Esophagus squamous epithelium (tissue), 5 donors: ENCODE measurements around the gene RNF123. TPM values are rescaled to one million over a fixed set of nuclear protein-coding genes. Genes with fewer than 3 reads are reported as not detected.
"Not testable (repeated sequence)": the region's sequence is repeated elsewhere in the genome, so short reads cannot be mapped to it uniquely, and the experiment has no call there.

Source experiments
- DNase-seq: peaks from one replicate; lab custom pipeline; 2025; lab: John Stamatoyannopoulos, UW
- H3K27ac ChIP-seq, 4 donors: fragments of 200-600 bp; sonication (generic); one replicate each; pipeline ENCODE4 v1.5.1; 2016 to 2019; ENCODE audit warnings: mild to moderate bottlenecking in 1 of 4
- H3K27me3 ChIP-seq, 4 donors: fragments of 200-600 bp; sonication (generic); 1 replicate in 3 of 4; 2 replicates in 1 of 4; pipeline versions ENCODE4 v1.5.1 to v1.6.0; 2017 to 2021; ENCODE audit warnings: antibody characterized with exemption in 1 of 4
- H3K36me3 ChIP-seq, 3 donors: fragments of 200-600 bp; sonication (generic); one replicate each; pipeline ENCODE4 v1.5.1; 2016 to 2019
- H3K4me1 ChIP-seq, 3 donors: fragments of 200-600 bp; sonication (generic); one replicate each; pipeline ENCODE4 v1.5.1; 2017 to 2019
- H3K4me3 ChIP-seq, 4 donors: fragments of 200-600 bp; sonication (generic); 1 replicate in 3 of 4; 2 replicates in 1 of 4; pipeline ENCODE4 v1.5.1; 2016 to 2019; ENCODE audit warnings: mild to moderate bottlenecking in 2 of 4, moderate library complexity in 1 of 4
- H3K9me3 ChIP-seq, 3 donors: fragments of 200-600 bp; sonication (generic); one replicate each; pipeline ENCODE4 v1.5.1; 2016 to 2019
- POLR2A ChIP-seq, 4 donors: fragments of 450-650 bp; IDR thresholded peaks; one replicate each; pipeline ENCODE4 v1.6.1; 2017; ENCODE audit warnings: antibody characterized with exemption in 4 of 4, mild to moderate bottlenecking in 4 of 4, moderate library complexity in 3 of 4
- WGBS, 2 donors: methylation state at CpG; one replicate each; pipeline ENCODE4 v1.1.5; 2018; 5-methylcytosine and 5-hydroxymethylcytosine counted together
- intact Hi-C: fragments of 100-400 bp; cut with DNase I; formaldehyde crosslinking; loops from one replicate; pipeline ENCODE4 v1.15.0; 2022
- total RNA-seq, 4 donors: library from RNA; depleted of rRNA; stranded (reverse); fragments of >200 nt; gene quantifications; one replicate each; pipeline ENCODE4 v1.1.0, GENCODE V29; 2016
- TF ChIP-seq, protein P1 (sequence below), 6 experiments: fragments of 450-650 bp in 4 of 6; fragments of 200-600 bp in 2 of 6; sonication (generic) in 2 of 6; IDR thresholded peaks; one replicate each; pipeline ENCODE4 v1.5.1; 2016 to 2019; ENCODE audit warnings: antibody characterized with exemption in 6 of 6, mild to moderate bottlenecking in 4 of 6, moderate library complexity in 4 of 6
- donor health status: DM: yes; HTN: yes; CAD: no.

RNF123 gene
- total RNA-seq, 4 donors from 2014 or later = 14.7 to 21.8 (median 15.8) TPM

- TF ChIP-seq, protein P1, sequence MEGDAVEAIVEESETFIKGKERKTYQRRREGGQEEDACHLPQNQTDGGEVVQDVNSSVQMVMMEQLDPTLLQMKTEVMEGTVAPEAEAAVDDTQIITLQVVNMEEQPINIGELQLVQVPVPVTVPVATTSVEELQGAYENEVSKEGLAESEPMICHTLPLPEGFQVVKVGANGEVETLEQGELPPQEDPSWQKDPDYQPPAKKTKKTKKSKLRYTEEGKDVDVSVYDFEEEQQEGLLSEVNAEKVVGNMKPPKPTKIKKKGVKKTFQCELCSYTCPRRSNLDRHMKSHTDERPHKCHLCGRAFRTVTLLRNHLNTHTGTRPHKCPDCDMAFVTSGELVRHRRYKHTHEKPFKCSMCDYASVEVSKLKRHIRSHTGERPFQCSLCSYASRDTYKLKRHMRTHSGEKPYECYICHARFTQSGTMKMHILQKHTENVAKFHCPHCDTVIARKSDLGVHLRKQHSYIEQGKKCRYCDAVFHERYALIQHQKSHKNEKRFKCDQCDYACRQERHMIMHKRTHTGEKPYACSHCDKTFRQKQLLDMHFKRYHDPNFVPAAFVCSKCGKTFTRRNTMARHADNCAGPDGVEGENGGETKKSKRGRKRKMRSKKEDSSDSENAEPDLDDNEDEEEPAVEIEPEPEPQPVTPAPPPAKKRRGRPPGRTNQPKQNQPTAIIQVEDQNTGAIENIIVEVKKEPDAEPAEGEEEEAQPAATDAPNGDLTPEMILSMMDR (IDR thresholded peaks at IDR 0.05) = no peak
- TF ChIP-seq POLR2A (IDR thresholded peaks at IDR 0.05) = no peak
- Histone ChIP-seq H3K4me3 (no peak overlapping the region), H3K36me3 (peaks cover 22 to 55% (median 40%) of the 10 kb centered on the region in 3 donors), H3K27me3 (no peaks in the 10 kb centered on the region), H3K4me1 (peaks cover 14 to 29% (median 19%) of the 10 kb centered on the region in 3 donors), H3K9me3 (no peaks in the 10 kb centered on the region), H3K27ac (no peak overlapping the region)
- intact Hi-C loops = no loop called here
- 90 to 97% methylated on average over 6 to 8 of the region's 11 CpGs for WGBS, 2 donors
- DNase-seq = no peak
These were observed 13.4 kb upstream of the RNF123 start for GRCh38 chr3:49675912-49676311.

DNA sequence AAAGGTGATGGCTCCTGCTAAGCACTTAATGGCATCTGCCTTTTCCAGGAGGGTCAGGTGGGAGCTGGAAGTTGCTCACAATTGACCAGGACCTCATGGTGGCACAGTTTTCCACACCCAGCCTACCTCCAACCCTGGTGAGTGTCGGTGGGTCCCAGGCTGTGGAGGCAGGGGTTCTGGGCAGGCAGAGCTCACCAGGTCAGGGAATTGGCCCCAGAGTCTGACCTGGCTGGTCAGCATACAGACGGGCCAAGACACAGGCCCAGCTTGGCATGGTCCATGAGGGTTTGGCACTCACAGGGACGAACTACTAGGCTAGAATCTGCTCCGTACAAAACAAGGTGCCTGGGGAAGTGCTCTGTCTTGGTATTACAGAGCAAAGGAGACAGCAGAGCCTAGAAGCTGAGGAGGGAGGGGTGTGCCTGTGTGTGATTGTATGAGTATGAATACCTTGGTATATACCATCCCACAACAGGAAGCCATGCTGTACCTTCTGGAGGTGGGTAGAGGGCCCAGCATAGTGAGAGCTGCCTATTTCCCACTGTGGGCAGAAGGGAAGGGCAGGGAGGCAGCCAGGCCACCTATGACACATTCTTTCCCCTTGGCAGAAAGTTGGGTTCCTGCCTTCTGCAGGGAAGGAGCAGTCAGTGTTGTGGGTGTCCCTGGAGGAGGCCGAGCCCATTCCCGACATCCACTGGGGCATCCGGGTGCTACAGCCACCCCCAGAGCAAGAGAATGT lies 8.7 kb upstream of the RNF123 start:
- 86 to 93% methylated on average over 2 to 5 of the region's 7 CpGs for WGBS, 2 donors
- Histone ChIP-seq H3K27me3 (no peaks in the 10 kb centered on the region), H3K27ac (no peak overlapping the region), H3K36me3 (peaks cover 40 to 93% (median 66%) of the 10 kb centered on the region in 3 donors), H3K4me3 (no peak overlapping the region), H3K9me3 (no peaks in the 10 kb centered on the region), H3K4me1 (peaks cover 0 to 7% (median under 1%) of the 10 kb centered on the region in 3 donors)
- TF ChIP-seq, protein P1 (IDR thresholded peaks at IDR 0.05) = no peak
- TF ChIP-seq POLR2A (IDR thresholded peaks at IDR 0.05) = no peak
- intact Hi-C loops = no loop called here
- DNase-seq = no peak

DNA sequence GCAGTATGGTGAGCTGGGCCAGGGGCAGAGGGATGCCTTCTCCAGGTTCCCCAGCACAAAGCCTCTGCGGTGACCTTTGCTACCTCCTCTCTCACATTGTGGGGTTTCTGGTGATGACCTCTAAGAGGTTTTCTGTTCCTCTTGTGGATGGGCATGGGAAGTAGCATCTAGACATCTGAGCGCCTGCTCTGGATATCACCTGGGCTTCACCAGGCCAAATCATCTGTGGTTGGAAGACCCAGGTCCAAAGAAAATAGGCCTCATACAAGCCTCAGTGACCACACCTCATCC lies 8.2 kb upstream of the RNF123 start:
- Histone ChIP-seq H3K9me3 (no peaks in the 10 kb centered on the region), H3K27ac (no peak overlapping the region), H3K4me1 (peaks cover 0 to 7% (median 0%) of the 10 kb centered on the region in 3 donors), H3K36me3 (peaks cover 40 to 88% (median 62%) of the 10 kb centered on the region in 3 donors), H3K4me3 (no peak overlapping the region), H3K27me3 (peaks cover 0 to under 1% (median 0%) of the 10 kb centered on the region in 4 donors)
- no peak for TF ChIP-seq POLR2A (IDR thresholded peaks at IDR 0.05)
- TF ChIP-seq, protein P1 (IDR thresholded peaks at IDR 0.05) = no peak
- no peak for DNase-seq
- intact Hi-C loops = no loop called here
- WGBS, 2 donors = 100% methylated on average over 1 of the region's 2 CpGs; no CpG with 5 or more reads in 1 of the 2 donors

GRCh38 chr3:49681543-49681942 lies 7.8 kb upstream of the RNF123 start:
- no peak for TF ChIP-seq POLR2A (IDR thresholded peaks at IDR 0.05)
- TF ChIP-seq, protein P1 (IDR thresholded peaks at IDR 0.05) = no peak
- 81 to 83% methylated on average over 3 of the region's 4 CpGs for WGBS, 2 donors

DNA sequence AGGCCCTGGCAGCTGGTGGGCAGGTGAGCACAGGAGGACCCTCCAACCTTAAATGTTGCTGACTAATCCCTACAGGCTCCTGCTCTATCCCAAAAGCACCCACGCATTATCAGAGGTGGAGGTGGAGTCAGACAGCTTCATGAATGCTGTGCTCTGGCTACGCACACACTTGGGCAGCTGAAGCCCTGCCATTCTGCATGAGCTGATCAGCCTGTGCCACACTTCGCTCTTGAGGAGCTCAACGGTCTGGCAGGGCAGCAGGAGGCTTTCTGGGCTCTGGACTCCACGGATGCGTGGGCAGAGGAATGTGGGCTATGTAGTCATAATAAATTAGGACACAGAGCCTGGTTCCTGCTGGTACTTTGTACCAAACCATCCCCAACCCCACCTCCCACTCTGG lies 6.2 kb upstream of the RNF123 start:
- H3K4me1 ChIP-seq = peaks cover 3 to 19% (median 5%) of the 10 kb centered on the region in 3 donors
- H3K9me3 ChIP-seq = no peaks in the 10 kb centered on the region
- TF ChIP-seq POLR2A (IDR thresholded peaks at IDR 0.05) = no peak
- intact Hi-C loops = no loop called here
- peaks cover 0 to 17% (median 0%) of the 10 kb centered on the region in 4 donors for H3K27me3 ChIP-seq
- no peak for DNase-seq
- peaks cover 40 to 68% (median 48%) of the 10 kb centered on the region in 3 donors for H3K36me3 ChIP-seq
- no peak overlapping the region for H3K4me3 ChIP-seq
- WGBS, 2 donors = 100% methylated on average over 5 of the region's 6 CpGs; no CpG with 5 or more reads in 1 of the 2 donors
- H3K27ac ChIP-seq = no peak overlapping the region

More at GRCh38 chr3:49681543-49681942, 7.8 kb upstream of the RNF123 start:
- intact Hi-C loops = no loop called here
- no peak overlapping the region for H3K4me3 ChIP-seq
- H3K36me3 ChIP-seq = peaks cover 40 to 84% (median 59%) of the 10 kb centered on the region in 3 donors
- H3K27me3 ChIP-seq = peaks cover 0 to 4% (median 0%) of the 10 kb centered on the region in 4 donors
- no peak for DNase-seq
- peaks cover 0 to 11% (median 0%) of the 10 kb centered on the region in 3 donors for H3K4me1 ChIP-seq
- H3K9me3 ChIP-seq = no peaks in the 10 kb centered on the region
- H3K27ac ChIP-seq = no peak overlapping the region

- Histone ChIP-seq H3K4me1 (peaks cover 12 to 29% (median 13%) of the 10 kb centered on the region in 3 donors), H3K36me3 (peaks cover 29 to 55% (median 39%) of the 10 kb centered on the region in 3 donors), H3K27me3 (peaks cover 0 to 17% (median 0%) of the 10 kb centered on the region in 4 donors)
- H3K4me3 ChIP-seq, H3K9me3 ChIP-seq, intact Hi-C loops, H3K27ac ChIP-seq, DNase-seq: not testable (repeated sequence)
- 100% methylated on average over 1 of the region's 2 CpGs for WGBS, 2 donors
These were observed 4.9 kb upstream of the RNF123 start for GRCh38 chr3:49684453-49684852.

GRCh38 chr3:49685103-49685502 lies 4.3 kb upstream of the RNF123 start:
- H3K4me3 ChIP-seq, intact Hi-C loops, H3K9me3 ChIP-seq, H3K27ac ChIP-seq, DNase-seq: not testable (repeated sequence)
- peaks cover 12 to 34% (median 15%) of the 10 kb centered on the region in 3 donors for H3K4me1 ChIP-seq
- H3K27me3 ChIP-seq = peaks cover 0 to 17% (median 0%) of the 10 kb centered on the region in 4 donors
- 87 to 91% methylated on average over 6 to 7 of the region's 10 CpGs for WGBS, 2 donors
- H3K36me3 ChIP-seq = peaks cover 24 to 49% (median 34%) of the 10 kb centered on the region in 3 donors

DNA sequence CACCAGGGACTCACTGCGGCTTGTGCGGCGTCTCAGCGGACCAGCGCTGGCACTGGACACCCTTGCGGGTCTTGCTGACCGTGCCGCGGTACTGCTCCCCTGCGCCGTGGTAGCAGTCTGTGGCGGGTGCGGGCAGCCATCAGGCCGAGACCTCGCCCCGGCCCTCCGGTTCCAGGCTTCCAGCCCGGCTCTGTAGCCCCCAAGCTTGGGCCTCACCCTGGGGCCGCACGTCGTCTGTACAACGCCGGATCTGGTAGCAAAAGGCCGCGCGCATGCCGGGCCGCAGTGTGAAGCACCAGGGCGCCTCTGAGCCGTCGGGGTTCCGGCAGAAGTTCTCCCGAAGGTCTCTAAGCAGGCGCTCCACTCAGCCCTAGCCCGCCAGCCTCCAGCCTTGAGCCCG lies 3.5 kb upstream of the RNF123 start:
- H3K9me3 ChIP-seq, H3K27ac ChIP-seq, DNase-seq, intact Hi-C loops: not testable (repeated sequence)
- Histone ChIP-seq H3K4me3 (peak overlapping the region in 3 of 4 donors; percentile 43 to 52 (median 45)), H3K27me3 (peaks cover 0 to 17% (median 0%) of the 10 kb centered on the region in 4 donors), H3K4me1 (peaks cover 20 to 42% (median 20%) of the 10 kb centered on the region in 3 donors), H3K36me3 (peaks cover 19 to 41% (median 26%) of the 10 kb centered on the region in 3 donors)
- no CpG with 5 or more reads among the region's 36 CpGs for WGBS, 2 donors
